NCI-H82 (cell line): ENCODE measurements around the gene STAP2.

Experiments
- DNase-seq: peaks from one replicate; lab custom pipeline; 2025; lab: John Stamatoyannopoulos, UW

STAP2 gene

GRCh38 chr19:4338441-4339355 lies at the start of gene STAP2:
Gene STAP2 (minus strand): TSS chr19:4338827. CDS start chr19:4338753, 74 bp downstream.
- DNase-seq, result no peak

- no peak for DNase-seq
Observed at GRCh38 chr19:4386041-4386782, 47.6 kb upstream of the STAP2 start.

GRCh38 chr19:4385291-4386040 lies 46.8 kb upstream of the STAP2 start:
- DNase-seq, result no peak

GRCh38 chr19:4380254-4380727 lies 41.7 kb upstream of the STAP2 start:
- DNase-seq, result no peak

GRCh38 chr19:4379383-4380253 lies 41.0 kb upstream of the STAP2 start:
- DNase-seq, result no peak

- no peak for DNase-seq
Observed at GRCh38 chr19:4378886-4379285, 40.3 kb upstream of the STAP2 start.

- no peak for DNase-seq
Observed at GRCh38 chr19:4376991-4377781, 38.6 kb upstream of the STAP2 start.

- no peak for DNase-seq
Observed at GRCh38 chr19:4376671-4376990, 38.0 kb upstream of the STAP2 start.

- no peak for DNase-seq
Observed at GRCh38 chr19:4376028-4376670, 37.5 kb upstream of the STAP2 start.

GRCh38 chr19:4375164-4376027 lies 36.8 kb upstream of the STAP2 start:
- no peak for DNase-seq

GRCh38 chr19:4374498-4375163 lies 36.0 kb upstream of the STAP2 start:
- no peak for DNase-seq

- no peak for DNase-seq
Observed at GRCh38 chr19:4373601-4374497, 35.2 kb upstream of the STAP2 start.

- no peak for DNase-seq
Observed at GRCh38 chr19:4373013-4373367, 34.4 kb upstream of the STAP2 start.

- DNase-seq, result no peak
Observed at GRCh38 chr19:4372165-4373012, 33.8 kb upstream of the STAP2 start.

- DNase-seq, result no peak
Observed at GRCh38 chr19:4371247-4372164, 32.9 kb upstream of the STAP2 start.
